GM18870 (cell line): Measurements from ENCODE around the gene NEK4.

Experiments used
- ATAC-seq: cut with Tn5 transposase; IDR thresholded peaks from one replicate; pipeline ENCODE4 v1.9.1; 2021; ENCODE audit warnings: moderate library complexity; ENCODE audit not compliant: unreplicated experiment

The NEK4 gene

DNA sequence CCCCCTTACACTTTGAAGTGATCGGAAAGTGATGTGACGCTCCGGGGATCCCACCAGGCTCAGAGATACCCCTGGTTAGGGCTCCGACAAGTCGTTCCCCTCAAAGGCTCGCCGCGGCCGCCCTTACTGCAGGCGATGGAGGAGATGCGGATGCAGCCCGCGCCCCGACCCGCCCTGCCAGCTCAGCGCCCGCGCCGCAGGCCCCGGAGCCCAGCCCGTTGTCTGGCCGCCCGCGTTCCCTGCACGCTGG lies 65.4 kb downstream of the NEK4 start:
- ATAC-seq, result peak; percentile 18

DNA sequence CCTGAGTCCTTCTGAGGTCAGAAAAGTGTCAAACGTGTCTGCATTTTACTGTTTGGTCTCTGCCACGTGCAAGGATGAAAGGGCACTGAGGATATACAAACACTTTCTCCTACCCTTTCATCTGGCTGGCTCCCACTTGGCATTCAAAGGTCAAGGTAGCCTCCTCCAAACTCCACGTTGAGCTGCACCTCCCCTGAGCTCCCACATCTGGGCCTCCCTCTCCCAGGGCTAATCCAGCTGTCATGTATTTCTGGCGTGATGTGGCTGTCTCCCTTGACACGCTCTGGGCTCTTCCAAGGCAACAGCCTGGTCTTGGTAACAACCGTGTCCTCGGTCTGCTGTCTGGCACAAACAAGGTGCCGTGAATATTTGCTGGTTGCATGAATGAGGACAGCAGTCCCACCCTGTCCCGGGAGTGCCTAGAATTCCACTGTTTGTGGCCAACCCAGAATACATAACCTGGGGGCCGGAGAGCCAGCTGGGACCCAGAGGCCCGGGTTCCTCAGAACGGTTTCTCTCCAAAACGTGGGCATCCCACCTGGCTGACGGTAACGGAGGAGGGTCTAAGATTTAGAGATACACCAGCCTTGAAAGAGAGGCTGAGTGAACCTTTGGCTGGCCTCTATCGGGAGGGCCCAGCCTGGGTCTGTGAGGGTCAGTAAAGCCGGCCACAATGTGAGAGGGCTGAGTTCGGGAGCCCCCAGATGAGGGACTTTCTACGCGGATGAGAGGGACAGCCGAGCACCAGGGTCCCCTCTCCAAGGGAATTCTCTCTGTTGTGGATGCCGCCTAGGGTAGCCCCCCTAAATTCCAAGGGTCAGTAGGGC lies 65.9 kb downstream of the NEK4 start:
- peak; percentile 8 for ATAC-seq

GRCh38 chr3:52703341-52703740 lies 67.4 kb downstream of the NEK4 start:
- ATAC-seq, result no peak

DNA sequence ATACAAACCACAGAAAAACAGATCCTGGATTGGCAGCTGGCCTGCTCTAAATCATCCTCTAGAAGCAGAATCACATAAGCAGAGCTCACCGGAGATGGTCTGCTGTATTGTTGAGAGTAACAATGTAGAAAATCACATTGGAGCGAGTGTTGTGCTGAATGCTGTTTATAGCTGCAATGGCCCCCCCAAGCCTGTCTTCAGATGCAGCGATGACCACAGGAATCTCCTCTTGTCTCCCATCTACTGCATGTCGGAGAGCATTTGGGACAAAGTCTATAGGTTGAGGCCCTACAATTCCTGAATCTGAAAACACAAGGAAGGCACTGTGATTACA lies 73.1 kb downstream of the NEK4 start:
- ATAC-seq, result no peak

DNA sequence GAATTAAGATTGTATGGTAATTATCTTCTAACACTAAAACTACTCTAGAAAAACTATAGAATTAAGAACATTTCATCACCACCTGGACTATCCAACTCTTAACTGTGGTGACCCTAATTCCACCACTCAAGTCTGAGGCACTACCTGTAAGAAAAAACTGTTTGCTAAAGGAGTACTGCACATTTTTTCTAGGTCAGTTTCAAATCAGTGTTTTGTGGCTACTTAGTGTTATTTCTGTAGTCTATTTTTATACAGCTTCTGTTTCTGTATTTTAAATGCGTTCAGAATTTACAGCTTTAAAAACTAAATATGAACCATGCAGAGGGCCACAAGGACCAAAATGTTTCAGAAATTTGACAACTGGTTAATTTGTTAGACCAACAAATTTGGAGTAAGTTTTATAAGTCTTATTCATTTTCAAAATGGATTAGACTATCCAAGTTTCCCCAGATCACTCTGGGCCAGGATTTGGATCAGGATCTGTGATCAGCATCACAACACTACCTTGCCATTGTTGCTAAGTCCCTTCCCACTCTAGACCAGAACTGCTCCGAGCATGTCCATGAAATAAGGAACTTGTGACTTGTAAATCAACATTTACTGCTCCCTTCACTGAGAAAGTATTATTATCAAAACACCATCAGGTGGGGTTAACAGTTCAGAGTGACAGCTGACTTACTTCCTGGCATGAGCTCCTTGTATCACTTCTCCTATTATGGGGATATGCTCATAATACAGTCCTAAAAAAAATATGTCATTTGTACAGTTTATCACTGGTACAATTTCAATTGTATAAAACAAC lies 73.7 kb downstream of the NEK4 start:
- ATAC-seq, result no peak

DNA sequence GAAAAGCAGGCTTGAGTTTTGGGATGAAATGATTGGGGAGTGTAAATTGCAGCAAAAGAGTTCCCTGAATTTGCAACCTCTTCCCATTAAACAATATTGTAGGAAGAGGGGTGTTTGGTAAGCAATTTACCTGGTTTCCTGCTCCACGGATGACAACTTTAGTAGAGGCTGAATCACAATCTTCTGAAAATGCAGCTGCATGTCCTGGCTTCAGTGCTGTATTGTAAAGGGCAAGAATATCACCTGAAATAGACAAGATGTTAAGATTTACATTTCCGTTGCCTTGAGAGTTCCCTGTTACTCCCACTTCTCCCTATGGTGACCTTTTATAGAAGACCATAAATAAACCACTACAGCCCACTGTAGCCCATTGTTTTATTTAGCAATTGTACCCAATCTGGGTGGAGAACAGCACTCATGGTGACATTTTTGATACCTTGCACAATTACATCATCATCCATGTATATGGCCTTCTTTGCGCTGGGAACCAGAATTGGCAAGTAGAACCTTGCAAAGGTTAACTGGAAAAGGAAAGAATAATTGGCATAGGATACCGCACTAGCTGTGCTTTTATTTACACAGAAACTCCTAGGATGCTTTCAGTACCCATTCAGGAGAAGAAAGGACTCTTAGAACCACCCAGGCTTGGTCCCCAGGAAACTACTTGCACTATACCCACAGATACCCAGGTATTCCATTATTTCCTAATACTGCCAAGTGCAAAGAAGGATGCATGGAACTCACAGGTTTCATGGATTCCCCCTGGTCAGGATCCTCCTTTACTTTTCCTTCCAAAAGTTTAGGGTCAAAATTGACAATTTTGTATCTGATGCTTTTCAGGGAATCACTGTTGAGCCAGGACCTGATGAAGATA lies 74.7 kb downstream of the NEK4 start:
- no peak for ATAC-seq

- ATAC-seq, result no peak
These were observed 76.1 kb downstream of the NEK4 start for GRCh38 chr3:52694528-52695189.

DNA sequence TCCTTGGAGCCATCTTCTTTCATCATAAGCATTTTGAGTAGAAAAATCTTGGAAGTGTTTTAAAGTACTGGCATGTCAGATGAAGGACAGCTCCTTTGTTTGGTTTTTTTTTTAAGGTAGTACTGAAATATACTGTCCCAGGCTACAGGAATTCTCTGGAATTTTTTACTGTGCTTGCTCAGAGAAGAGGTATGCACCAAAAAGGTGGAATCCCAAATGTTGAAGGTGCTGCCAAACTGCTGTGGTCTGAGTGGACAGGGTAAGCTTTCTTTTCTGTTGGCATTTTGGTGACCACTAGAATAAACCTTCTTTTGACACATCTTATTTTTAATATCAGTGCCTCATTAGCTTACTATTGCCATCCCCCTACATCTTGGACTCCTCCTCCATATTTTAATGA lies 77.7 kb downstream of the NEK4 start:
- no peak for ATAC-seq

DNA sequence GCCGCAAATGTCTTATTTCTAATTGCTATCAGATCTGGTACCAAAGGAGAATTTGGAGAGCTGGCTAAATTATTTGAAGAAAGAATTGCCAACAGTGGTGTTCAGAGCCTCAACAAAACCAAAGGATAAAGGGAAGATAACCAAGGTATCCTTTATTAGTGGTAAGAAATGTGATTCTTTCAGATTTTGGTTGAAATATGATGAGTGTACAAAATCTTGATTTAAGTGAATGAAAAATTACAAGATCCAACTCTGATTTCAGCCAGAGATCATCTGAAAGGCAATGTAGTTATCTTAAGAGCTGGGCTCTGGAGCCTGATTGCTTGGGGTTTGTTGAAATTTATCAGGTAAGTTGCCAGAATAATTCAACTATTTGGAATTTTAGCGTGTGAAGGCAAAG lies 80.2 kb downstream of the NEK4 start:
- ATAC-seq, result no peak

DNA sequence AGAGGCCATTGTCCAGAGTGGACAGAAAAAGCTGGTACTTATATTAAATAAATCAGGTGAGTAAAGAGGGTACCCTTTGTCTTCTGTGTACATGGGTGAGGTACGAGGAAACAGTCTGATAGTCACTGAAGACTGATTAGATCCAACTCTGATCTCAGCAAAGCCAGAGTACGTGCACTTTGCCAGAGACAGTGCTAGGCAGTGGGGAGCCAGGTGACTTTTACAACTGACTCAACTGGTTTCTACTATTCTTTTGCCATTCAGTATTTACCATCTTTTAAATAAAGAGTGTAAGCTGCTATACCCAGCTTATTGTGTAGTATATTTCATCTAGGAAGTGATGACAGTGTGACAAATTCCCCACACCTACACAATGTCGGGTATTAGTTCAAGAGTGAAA lies 81.6 kb downstream of the NEK4 start:
- no peak for ATAC-seq

- no peak for ATAC-seq
These were observed 82.5 kb downstream of the NEK4 start for GRCh38 chr3:52688266-52688665.

DNA sequence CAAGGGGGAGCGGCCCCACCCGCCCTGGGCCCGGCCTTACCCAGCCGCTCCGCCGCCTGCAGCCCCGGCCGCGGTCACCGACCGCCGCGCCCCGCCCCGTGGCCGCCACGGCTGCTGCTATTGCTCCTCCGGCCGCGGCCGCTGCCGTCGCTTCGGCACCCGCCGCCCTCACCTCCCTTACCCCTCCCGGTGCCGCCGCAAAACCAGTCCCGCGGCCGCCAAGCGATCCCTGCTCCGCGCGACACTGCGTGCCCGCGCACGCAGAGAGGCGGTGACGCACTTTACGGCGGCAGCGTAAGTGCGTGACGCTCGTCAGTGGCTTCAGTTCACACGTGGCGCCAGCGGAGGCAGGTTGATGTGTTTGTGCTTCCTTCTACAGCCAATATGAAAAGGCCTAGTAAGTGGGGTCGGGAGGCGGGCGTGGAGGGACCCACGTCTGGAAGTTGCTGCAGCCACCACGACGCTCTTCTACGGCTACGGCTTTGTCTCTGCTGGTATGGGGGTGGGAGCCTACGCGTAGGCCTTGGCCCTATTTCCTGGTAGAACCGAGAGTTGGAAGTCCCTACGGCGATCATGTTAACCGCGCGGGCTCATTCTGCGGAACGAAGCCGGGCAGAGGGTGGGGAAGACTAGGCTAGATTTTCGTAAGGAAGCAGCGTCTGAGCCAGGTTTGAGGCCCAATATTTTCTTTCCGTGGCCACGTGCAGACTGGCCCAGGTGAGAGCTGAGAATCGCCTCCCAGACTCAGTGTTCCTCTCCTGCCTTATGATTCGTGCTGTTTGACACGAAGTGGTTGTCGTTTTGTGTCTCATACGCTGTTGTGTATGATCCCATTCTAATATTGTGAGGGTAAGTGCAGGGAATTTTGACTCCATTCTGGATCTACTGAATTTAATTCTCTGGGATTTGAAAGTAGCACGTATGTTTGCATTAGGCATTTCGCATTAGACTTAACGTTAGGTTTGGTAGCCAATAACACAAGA lies 84.7 kb downstream of the NEK4 start, which contains the start of the genes GNL3 and PBRM1:
TSS of gene GNL3 (plus strand) at position 324 of the 983 bp plus-strand sequence. CDS start at position 385, 61 bp downstream.
TSS of gene PBRM1 (minus strand) at position 205 of the 983 bp plus-strand sequence.
- peak; percentile 63 for ATAC-seq

- ATAC-seq, result peak; percentile 37
These were observed 85.4 kb downstream of the NEK4 start for GRCh38 chr3:52685285-52685708.

- ATAC-seq, result no peak
These were observed 86.6 kb downstream of the NEK4 start for GRCh38 chr3:52684184-52684583.

GRCh38 chr3:52683611-52684010 lies 87.1 kb downstream of the NEK4 start:
- ATAC-seq, result no peak

GRCh38 chr3:52682016-52682415 lies 88.7 kb downstream of the NEK4 start:
- peak; percentile 34 for ATAC-seq

DNA sequence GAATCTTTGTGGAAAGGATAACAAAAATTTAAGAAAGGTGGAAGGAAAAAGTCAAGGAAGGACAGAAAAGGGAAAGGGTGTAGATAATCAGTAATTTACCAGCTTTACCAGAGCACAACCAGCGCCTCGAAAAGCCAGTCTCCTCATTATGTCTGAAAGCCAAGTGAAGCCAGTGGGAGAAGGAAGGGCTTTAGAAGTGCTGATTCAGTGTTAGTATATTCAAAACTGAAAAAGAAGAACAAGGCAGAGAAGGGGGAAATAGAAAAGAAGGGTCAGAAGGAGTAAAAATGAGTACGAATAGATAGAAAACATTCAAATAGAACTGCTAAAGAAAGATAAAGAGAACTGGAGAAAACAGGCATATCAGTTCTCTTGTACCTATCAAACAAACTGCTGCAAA lies 89.1 kb downstream of the NEK4 start:
- ATAC-seq, result no peak

DNA sequence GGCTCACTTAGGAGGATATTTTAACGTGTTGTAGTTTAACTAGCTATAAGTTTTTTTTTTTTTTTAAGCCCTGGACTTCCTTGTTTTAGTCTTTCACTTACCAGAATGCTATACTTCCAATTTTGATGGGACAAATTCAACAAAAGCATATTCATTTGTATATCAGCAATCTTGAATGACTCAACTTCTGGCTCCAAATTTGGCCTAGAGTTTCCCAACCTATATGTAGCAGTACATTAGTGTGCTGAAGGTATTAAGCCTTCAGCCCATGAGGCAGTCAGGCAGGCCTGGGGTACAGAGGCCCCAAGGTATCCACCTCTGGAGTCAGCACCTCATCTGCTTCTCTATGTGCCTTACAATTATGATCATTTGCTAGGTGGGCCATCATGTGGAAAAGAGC lies 90.9 kb downstream of the NEK4 start:
- no peak for ATAC-seq

DNA sequence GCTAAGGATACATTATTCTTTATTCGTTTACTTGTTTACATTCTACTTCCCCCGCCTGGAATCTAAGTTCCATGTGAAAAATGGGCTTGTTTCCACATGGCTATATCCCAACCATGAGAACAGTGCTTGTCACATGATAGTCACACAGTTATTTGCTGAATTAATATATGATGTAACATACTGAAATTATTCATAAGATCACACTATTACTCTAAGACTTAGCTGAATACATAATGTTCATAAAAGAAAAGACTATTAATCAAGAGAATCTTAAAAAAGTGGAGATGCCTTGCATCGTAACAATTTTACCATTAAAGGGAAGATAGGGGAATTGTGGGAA lies 91.6 kb downstream of the NEK4 start:
- ATAC-seq, result no peak
